ENCODE results near the gene ITPK1. TPM values are rescaled to one million over a fixed set of nuclear protein-coding genes. Genes with fewer than 3 reads are reported as not detected.
A peak's percentile ranks its signal among the peaks of the same experiment; 100 is the strongest.
"Not testable (repeated sequence)": the region's sequence is repeated elsewhere in the genome, so short reads cannot be mapped to it uniquely, and the experiment has no call there.

The ITPK1 gene
- total RNA-seq, 4 donors from 2014 or later = 108 to 221 (median 138) TPM

GRCh38 chr14:93106541-93107156 lies 9.1 kb downstream of the ITPK1 start:
- WGBS = 89% methylated on average over 5 of the region's 6 CpGs

GRCh38 chr14:93105856-93106255 lies 9.9 kb downstream of the ITPK1 start:
- Histone ChIP-seq H3K4me1 (peaks cover 56 to 92% (median 89%) of the 10 kb centered on the region in 4 donors), H3K27ac (replicated peaks in 1 of 4) (peak overlapping the region in 2 of 4 donors; percentile 34 to 40)
- H3K9me3 ChIP-seq; DNase-seq (ENCODE audit: extremely low spot score); H3K36me3 ChIP-seq; H3K27me3 ChIP-seq; intact Hi-C loops (cut with DNase I); H3K4me3 ChIP-seq: not testable (repeated sequence)
- WGBS = 83% methylated on average over 3 of the region's 10 CpGs

More at GRCh38 chr14:93106541-93107156, 9.1 kb downstream of the ITPK1 start:
- H3K4me3 ChIP-seq = no peak overlapping the region
- H3K4me1 ChIP-seq = peaks cover 52 to 92% (median 89%) of the 10 kb centered on the region in 4 donors
- H3K27me3 ChIP-seq = no peaks in the 10 kb centered on the region
- no peaks in the 10 kb centered on the region for H3K9me3 ChIP-seq
- H3K27ac ChIP-seq (replicated peaks in 1 of 4) = no peak overlapping the region
- no peak for TF ChIP-seq CTCF (IDR thresholded peaks at IDR 0.05)
- intact Hi-C loops (cut with DNase I) = no loop called here
- no peak for DNase-seq (ENCODE audit: extremely low spot score)
- H3K36me3 ChIP-seq = no peaks in the 10 kb centered on the region

GRCh38 chr14:93105362-93105761 lies 10.4 kb downstream of the ITPK1 start:
- WGBS = 61% methylated on average over 7 of the region's 7 CpGs
- Histone ChIP-seq H3K4me3 (no peak overlapping the region), H3K36me3 (no peaks in the 10 kb centered on the region), H3K27me3 (no peaks in the 10 kb centered on the region), H3K4me1 (peaks cover 57 to 92% (median 89%) of the 10 kb centered on the region in 4 donors), H3K9me3 (no peaks in the 10 kb centered on the region), H3K27ac (replicated peaks in 1 of 4) (peak overlapping the region; percentile 2 to 65 (median 50))
- TF ChIP-seq CTCF (IDR thresholded peaks at IDR 0.05) = no peak
- TF ChIP-seq EP300 (IDR thresholded peaks at IDR 0.05) = no peak
- no peak for TF ChIP-seq POLR2AphosphoS5 (IDR thresholded peaks at IDR 0.05)
- no peak for TF ChIP-seq POLR2A (IDR thresholded peaks at IDR 0.05; ENCODE audit: low read depth)
- intact Hi-C loops (cut with DNase I) = no loop called here
- DNase-seq (ENCODE audit: extremely low spot score) = no peak

GRCh38 chr14:93104961-93105360 lies 10.8 kb downstream of the ITPK1 start:
- Histone ChIP-seq H3K36me3 (no peaks in the 10 kb centered on the region), H3K27me3 (no peaks in the 10 kb centered on the region), H3K27ac (replicated peaks in 1 of 4) (peak overlapping the region; percentile 2 to 65 (median 50)), H3K9me3 (no peaks in the 10 kb centered on the region), H3K4me1 (peaks cover 56 to 92% (median 89%) of the 10 kb centered on the region in 4 donors), H3K4me3 (no peak overlapping the region)
- intact Hi-C loops (cut with DNase I) = no loop called here
- TF ChIP-seq POLR2A (IDR thresholded peaks at IDR 0.05; ENCODE audit: low read depth) = no peak
- DNase-seq (ENCODE audit: extremely low spot score) = no peak
- WGBS = 79% methylated on average over 5 of the region's 6 CpGs

- DNase-seq (ENCODE audit: extremely low spot score) = no peak
These were observed 12.2 kb downstream of the ITPK1 start for GRCh38 chr14:93103392-93104080.

More at GRCh38 chr14:93103392-93104080, 12.2 kb downstream of the ITPK1 start:
- intact Hi-C loops (cut with DNase I) = no loop called here
- no peaks in the 10 kb centered on the region for H3K9me3 ChIP-seq
- peaks cover 63 to 93% (median 89%) of the 10 kb centered on the region in 4 donors for H3K4me1 ChIP-seq
- H3K27me3 ChIP-seq = no peaks in the 10 kb centered on the region
- peak overlapping the region in 2 of 4 donors; percentile 12 to 27 for H3K4me3 ChIP-seq
- H3K36me3 ChIP-seq = no peaks in the 10 kb centered on the region
- TF ChIP-seq POLR2A (IDR thresholded peaks at IDR 0.05; ENCODE audit: low read depth) (no peak), CTCF (IDR thresholded peaks at IDR 0.05) (no peak), EP300 (IDR thresholded peaks at IDR 0.05) (no peak), POLR2AphosphoS5 (IDR thresholded peaks at IDR 0.05) (no peak)
- no peak overlapping the region for H3K27ac ChIP-seq (replicated peaks in 1 of 4)
- WGBS = 82% methylated on average over 7 of the region's 9 CpGs

All from esophagus muscularis mucosa (tissue), 4 donors.